Heart right ventricle (tissue), 16 donors: ENCODE measurements around the gene INHBC. TPM values are rescaled to one million over a fixed set of nuclear protein-coding genes. Genes with fewer than 3 reads are reported as not detected.
"Not testable (repeated sequence)": the region's sequence is repeated elsewhere in the genome, so short reads cannot be mapped to it uniquely, and the experiment has no call there.

ENCODE experiments used
- ATAC-seq, 8 donors: fragments of 200-7000 bp; cut with Tn5 transposase; one replicate each; pipeline ENCODE4 v1.9.1; 2020; ENCODE audit warnings: mild to moderate bottlenecking in 8 of 8, moderate library complexity in 8 of 8, moderate number of reproducible peaks in 1 of 8
- DNase-seq, 2 donors: peaks; one replicate each; pipeline ENCODE4 v3.0.0-alpha.2; 2020
- H3K27ac ChIP-seq, 10 donors: fragments of 200-600 bp; sonication (generic) in 2 of 10; one replicate each; pipeline versions ENCODE4 v1.5.0 to v1.8.0; 2020 to 2022; ENCODE audit warnings: mild to moderate bottlenecking in 3 of 10
- H3K27me3 ChIP-seq, 7 donors: fragments of 200-600 bp; one replicate each; pipeline ENCODE4 v1.8.0; 2021 to 2022; ENCODE audit warnings: mild to moderate bottlenecking in 2 of 7
- H3K36me3 ChIP-seq, 9 donors: fragments of 200-600 bp; sonication (generic) in 1 of 9; one replicate each; pipeline versions ENCODE4 v1.5.0 to v1.8.0; 2020 to 2022; ENCODE audit warnings: mild to moderate bottlenecking in 2 of 9
- H3K4me1 ChIP-seq, 9 donors: fragments of 200-600 bp; sonication (generic) in 1 of 9; one replicate each; pipeline versions ENCODE4 v1.5.0 to v1.8.0; 2020 to 2022; ENCODE audit warnings: mild to moderate bottlenecking in 4 of 9
- H3K4me3 ChIP-seq, 10 donors: fragments of 200-600 bp; sonication (generic) in 2 of 10; one replicate each; pipeline versions ENCODE4 v1.5.0 to v1.8.0; 2020 to 2022; ENCODE audit warnings: mild to moderate bottlenecking in 7 of 10, moderate library complexity in 2 of 10
- H3K9me3 ChIP-seq, 11 donors: fragments of 200-600 bp in 10 of 11; sonication (generic) in 2 of 11; one replicate each; pipeline versions ENCODE4 v1.5.0 to v1.8.0; 2013 to 2022; ENCODE audit warnings: mild to moderate bottlenecking in 2 of 11, control low read depth in 1 of 11, moderate library complexity in 1 of 11
- WGBS, 2 donors: extraction: QIAGEN DNeasy Blood & Tissue Kit; methylation state at CpG; one replicate each; pipeline ENCODE4 v1.1.7; 2013; ENCODE audit warnings: inconsistent platforms in 1 of 2; 5-methylcytosine and 5-hydroxymethylcytosine counted together
- intact Hi-C, 10 donors: fragments of 100-400 bp; cut with DNase I; formaldehyde crosslinking; loops; one replicate each; pipeline versions ENCODE4 v1.11.1 to v1.14.2; 2022
- polyA plus RNA-seq, 2 donors: library from polyadenylated mRNA; stranded (reverse); fragments of 200-250 nt; gene quantifications; one replicate each; pipeline ENCODE4 v1.2.3, GENCODE V29; 2013
- total RNA-seq, 10 donors: library from RNA; stranded (reverse); fragmentation: NEBNext Ultra II Directional in 3 of 10; extraction: Animal tissue kit (Norgen Biotek cat#: 25700) in 3 of 10; gene quantifications; one replicate each; pipeline versions ENCODE4 v1.2.1 to v1.2.4, GENCODE V29; 2021 to 2023
- TF ChIP-seq, protein P1 (sequence below), 9 donors: fragments of 200-600 bp; sonication (generic) in 2 of 9; IDR thresholded peaks; one replicate each; pipeline versions ENCODE4 v1.5.0 to v1.8.0; 2021 to 2022; ENCODE audit warnings: antibody characterized with exemption in 9 of 9, mild to moderate bottlenecking in 5 of 9, moderate library complexity in 1 of 9
- donor health status: Arrhythmogenic right ventricular cardiomyopathy.
- donor health status: ischemic (EF 13 %, LVEDD 7.1; RV severe dilation, severe dysfunction).
- donor health status: healthy with polysubstance abuse.
- donor health status: DM: no; HTN: yes; CAD: no.
- donor health status: DM: no; HTN: no; CAD: no.
- donor health status: ischemic (EF 25% LVEDD 6.9; RV normal size, moderate dysfunction).
- donor health status: ischemic (EF 25% LVEDD 5.7; RV mildly dilated, moderate dysfunction).
- donor health status: healthy.
- donor health status: DM: yes; HTN: yes; CAD: no.
- donor health status: Ischemic cardiomyopathy.
- donor health status: ischemic (EF 35%, LVEDD 5.7; RV mildly dilated, moderate dysfunction).
- donor health status: nonischemic (EF 11% LVEDD 7.7; RV severe dilation, severe dysfunction).
- donor health status: DM: yes; HTN: yes; CAD: no.
- donor health status: PGD.
- donor health status: ischemic (EF 29% LVEDD 5.4; RV normal size, mild dysfunction).
- donor health status: nonischemic (EF 23%, LVEDD 6.1; RV moderate dilation, normal function).

The INHBC gene
- total and polyA plus RNA-seq, 12 donors, result 0.03 to 0.13 TPM; not detected in 10

DNA sequence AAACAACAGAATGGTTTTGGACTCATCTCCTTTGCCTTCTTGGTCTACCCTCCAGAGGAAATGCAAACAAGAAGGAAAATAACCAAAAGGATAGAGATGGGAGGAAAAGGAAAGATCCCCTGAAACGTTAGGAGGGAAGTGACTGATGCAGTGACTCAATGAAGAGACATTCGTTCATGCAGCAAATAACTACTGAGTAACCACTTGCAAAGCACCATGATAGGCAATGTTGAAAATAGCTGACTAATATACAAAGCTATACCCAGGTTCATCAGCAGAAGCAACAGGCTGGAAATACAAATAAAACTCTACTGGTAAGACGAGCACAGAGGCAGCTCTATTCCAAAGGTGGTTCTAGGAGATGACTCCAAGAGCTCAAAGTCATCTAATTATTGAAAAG lies 45.6 kb upstream of the INHBC start:
- ATAC-seq, result peak in 5 of 8 donors; percentile 47 to 70 (median 62)
- peak overlapping the region in 6 of 10 donors; percentile 37 to 73 (median 46) for H3K27ac ChIP-seq

DNA sequence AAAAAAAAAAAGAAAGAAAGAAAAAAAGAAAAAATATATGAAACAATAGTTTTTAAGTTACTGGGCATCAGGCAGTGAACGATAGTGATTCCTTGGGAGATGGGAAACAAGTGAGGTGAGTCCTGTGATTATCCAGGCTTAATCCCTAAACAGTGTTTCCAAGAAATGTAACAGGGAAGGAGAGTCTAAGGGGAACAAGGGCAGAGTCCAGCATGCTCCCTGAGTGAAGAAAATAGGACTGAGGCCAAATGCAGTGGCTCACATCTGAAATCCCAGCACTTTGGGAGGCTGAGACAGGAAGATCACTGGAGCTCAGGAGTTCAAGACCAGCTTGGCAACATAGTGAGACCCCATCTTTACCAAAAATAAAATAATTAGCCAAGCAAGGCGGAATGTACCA lies 44.4 kb upstream of the INHBC start:
- H3K27me3 ChIP-seq, result no peaks in the 10 kb centered on the region
- peaks cover 0 to 73% (median 10%) of the 10 kb centered on the region in 9 donors for H3K36me3 ChIP-seq
- no peak overlapping the region for H3K4me3 ChIP-seq
- DNase-seq (no peak), ATAC-seq (no peak)
- WGBS, 2 donors, result 93 to 98% methylated on average over 2 of the region's 2 CpGs
- H3K4me1 ChIP-seq, result peaks cover 0 to 28% (median 11%) of the 10 kb centered on the region in 9 donors
- intact Hi-C loops, result no loop called here
- TF ChIP-seq, protein P1, sequence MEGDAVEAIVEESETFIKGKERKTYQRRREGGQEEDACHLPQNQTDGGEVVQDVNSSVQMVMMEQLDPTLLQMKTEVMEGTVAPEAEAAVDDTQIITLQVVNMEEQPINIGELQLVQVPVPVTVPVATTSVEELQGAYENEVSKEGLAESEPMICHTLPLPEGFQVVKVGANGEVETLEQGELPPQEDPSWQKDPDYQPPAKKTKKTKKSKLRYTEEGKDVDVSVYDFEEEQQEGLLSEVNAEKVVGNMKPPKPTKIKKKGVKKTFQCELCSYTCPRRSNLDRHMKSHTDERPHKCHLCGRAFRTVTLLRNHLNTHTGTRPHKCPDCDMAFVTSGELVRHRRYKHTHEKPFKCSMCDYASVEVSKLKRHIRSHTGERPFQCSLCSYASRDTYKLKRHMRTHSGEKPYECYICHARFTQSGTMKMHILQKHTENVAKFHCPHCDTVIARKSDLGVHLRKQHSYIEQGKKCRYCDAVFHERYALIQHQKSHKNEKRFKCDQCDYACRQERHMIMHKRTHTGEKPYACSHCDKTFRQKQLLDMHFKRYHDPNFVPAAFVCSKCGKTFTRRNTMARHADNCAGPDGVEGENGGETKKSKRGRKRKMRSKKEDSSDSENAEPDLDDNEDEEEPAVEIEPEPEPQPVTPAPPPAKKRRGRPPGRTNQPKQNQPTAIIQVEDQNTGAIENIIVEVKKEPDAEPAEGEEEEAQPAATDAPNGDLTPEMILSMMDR (IDR thresholded peaks at IDR 0.05), result no peak
- peak overlapping the region in 3 of 10 donors; percentile 45 to 73 (median 45) for H3K27ac ChIP-seq
- H3K9me3 ChIP-seq, result no peaks in the 10 kb centered on the region

More for the DNA sequence above, 45.6 kb upstream of the INHBC start:
- TF ChIP-seq, protein P1 (IDR thresholded peaks at IDR 0.05), result no peak
- Histone ChIP-seq H3K4me3 (no peak overlapping the region), H3K36me3 (peaks cover 0 to 61% (median 4%) of the 10 kb centered on the region in 9 donors), H3K27me3 (no peaks in the 10 kb centered on the region), H3K9me3 (no peaks in the 10 kb centered on the region), H3K4me1 (peaks cover 0 to 28% (median 11%) of the 10 kb centered on the region in 9 donors)
- DNase-seq, result no peak
- WGBS, 2 donors, result 43 to 44% methylated on average over 3 of the region's 3 CpGs
- intact Hi-C loops, result no loop called here

DNA sequence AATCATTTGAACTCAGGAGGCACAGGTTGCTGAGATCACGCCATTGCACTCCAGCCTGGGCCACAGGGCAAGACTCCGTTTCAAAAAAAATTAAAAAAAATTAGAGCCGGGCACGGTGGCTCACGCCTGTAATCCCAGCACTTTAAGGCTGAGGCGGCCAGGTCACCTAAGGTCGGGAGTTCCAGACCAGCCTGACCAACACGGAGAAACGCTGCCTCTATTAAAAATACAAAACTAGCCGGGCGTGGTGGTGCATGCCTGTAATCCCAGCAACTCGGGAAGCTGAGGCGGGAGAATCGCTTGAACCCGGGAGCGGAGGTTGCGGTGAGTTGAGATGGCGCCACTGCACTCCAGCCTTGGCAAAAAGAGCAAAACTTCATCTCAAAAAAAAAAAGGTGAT lies 39.5 kb upstream of the INHBC start:
- Histone ChIP-seq H3K36me3 (peaks cover 0 to 64% (median 12%) of the 10 kb centered on the region in 9 donors), H3K4me1 (peaks cover 0 to 6% (median 0%) of the 10 kb centered on the region in 9 donors), H3K27ac (no peak overlapping the region), H3K4me3 (no peak overlapping the region), H3K27me3 (no peaks in the 10 kb centered on the region), H3K9me3 (no peaks in the 10 kb centered on the region)
- ATAC-seq (no peak), DNase-seq (no peak)
- intact Hi-C loops, result no loop called here
- WGBS, 2 donors, result 94 to 96% methylated on average over 18 of the region's 18 CpGs
- TF ChIP-seq, protein P1 (IDR thresholded peaks at IDR 0.05), result no peak

DNA sequence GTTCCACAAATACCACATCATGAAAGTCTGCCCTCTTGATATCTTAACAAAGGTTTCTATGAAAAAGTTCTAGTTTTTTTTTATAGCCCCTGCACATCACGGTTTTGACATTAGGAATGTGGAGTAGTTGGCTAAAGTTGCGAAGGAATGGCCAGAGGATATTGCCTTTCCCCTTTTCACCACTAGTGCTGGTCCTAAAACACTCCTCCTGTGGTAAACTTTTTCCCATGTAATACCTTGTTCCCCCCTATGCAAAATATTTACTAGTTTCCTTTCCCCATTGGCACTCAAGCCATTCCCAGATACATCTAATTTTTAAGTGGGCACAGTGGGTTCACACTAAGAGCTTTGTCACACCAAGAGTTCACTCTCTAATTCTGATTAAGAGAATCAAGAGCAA lies 37.1 kb upstream of the INHBC start:
- intact Hi-C loops, result no loop called here
- Histone ChIP-seq H3K27me3 (no peaks in the 10 kb centered on the region), H3K27ac (no peak overlapping the region), H3K4me3 (no peak overlapping the region), H3K36me3 (peaks cover 0 to 42% (median 12%) of the 10 kb centered on the region in 9 donors), H3K4me1 (peaks cover 0 to 14% (median 7%) of the 10 kb centered on the region in 9 donors), H3K9me3 (no peaks in the 10 kb centered on the region)
- TF ChIP-seq, protein P1 (IDR thresholded peaks at IDR 0.05), result no peak
- 89 to 91% methylated on average over 2 of the region's 2 CpGs for WGBS, 2 donors
- DNase-seq (no peak), ATAC-seq (no peak)

DNA sequence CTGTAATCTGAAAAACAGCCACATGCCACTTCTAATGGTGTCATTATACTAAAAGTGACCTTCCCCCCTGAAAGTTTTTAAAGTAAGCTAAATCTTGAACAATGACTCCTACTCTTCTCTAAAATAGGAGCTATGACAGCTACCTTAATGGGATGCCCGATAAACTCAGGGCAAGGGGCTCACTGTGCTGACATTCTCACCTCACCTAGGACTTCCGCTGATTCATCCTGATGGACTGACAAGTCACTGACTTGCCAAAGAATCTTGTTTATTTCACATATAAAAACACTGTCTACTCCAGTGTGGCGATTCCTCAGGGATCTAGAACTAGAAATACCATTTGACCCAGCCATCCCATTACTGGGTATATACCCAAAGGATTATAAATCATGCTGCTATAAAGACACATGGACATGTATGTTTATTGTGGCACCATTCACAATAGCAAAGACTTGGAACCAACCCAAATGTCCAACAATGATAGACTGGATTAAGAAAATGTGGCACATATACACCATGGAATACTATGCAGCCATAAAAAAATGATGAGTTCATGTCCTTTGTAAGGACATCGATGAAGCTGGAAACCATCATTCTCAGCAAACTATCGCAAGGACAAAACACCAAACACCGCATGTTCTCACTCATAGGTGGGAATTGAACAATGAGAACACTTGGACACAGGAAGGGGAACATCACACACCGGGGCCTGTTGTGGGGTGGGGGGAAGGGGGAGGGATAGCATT lies 34.7 kb upstream of the INHBC start:
- ATAC-seq, result peak in 1 of 8 donors; percentile 19
- H3K27ac ChIP-seq, H3K27me3 ChIP-seq, DNase-seq, intact Hi-C loops, H3K4me3 ChIP-seq, H3K9me3 ChIP-seq: not testable (repeated sequence)
- 95 to 96% methylated on average over 6 of the region's 7 CpGs for WGBS, 2 donors
- Histone ChIP-seq H3K4me1 (peaks cover 0 to 14% (median 7%) of the 10 kb centered on the region in 9 donors), H3K36me3 (peaks cover 0 to 17% (median 2%) of the 10 kb centered on the region in 9 donors)
